Measurements from ENCODE around the gene TTC4. TPM values are rescaled to one million over a fixed set of nuclear protein-coding genes. Genes with fewer than 3 reads are reported as not detected.

The TTC4 gene
- total RNA-seq, 4 donors from 2014 or later: 16.7 to 59.9 (median 18.2) TPM

- Histone ChIP-seq H3K4me1 (no peaks in the 10 kb centered on the region), H3K36me3 (no peaks in the 10 kb centered on the region), H3K27me3 (no peaks in the 10 kb centered on the region), H3K27ac (no peak overlapping the region), H3K9me3 (no peaks in the 10 kb centered on the region), H3K4me3 (no peak overlapping the region)
- no peak for DNase-seq (ENCODE audit: low spot score in 2 of 2)
- 72% methylated on average over 3 of the region's 3 CpGs for WGBS
- no peak for TF ChIP-seq EP300 (IDR thresholded peaks at IDR 0.05)
- no peak for TF ChIP-seq POLR2AphosphoS5 (IDR thresholded peaks at IDR 0.05)
- TF ChIP-seq CTCF (IDR thresholded peaks at IDR 0.05): no peak
- no peak for TF ChIP-seq POLR2A (IDR thresholded peaks at IDR 0.05)
Observed at GRCh38 chr1:54696262-54696661, 19.4 kb upstream of the TTC4 start.

GRCh38 chr1:54697896-54698295 is 17.8 kb upstream of the TTC4 start:
- H3K36me3 ChIP-seq: no peaks in the 10 kb centered on the region
- peak in 1 of 2 donors; percentile 21 for DNase-seq (ENCODE audit: low spot score in 2 of 2)
- H3K27ac ChIP-seq: no peak overlapping the region
- no peak overlapping the region for H3K4me3 ChIP-seq
- WGBS: 85% methylated on average over 6 of the region's 6 CpGs
- TF ChIP-seq POLR2A (IDR thresholded peaks at IDR 0.05) (no peak), CTCF (IDR thresholded peaks at IDR 0.05) (no peak), EP300 (IDR thresholded peaks at IDR 0.05) (no peak), POLR2AphosphoS5 (IDR thresholded peaks at IDR 0.05) (no peak)
- no peaks in the 10 kb centered on the region for H3K4me1 ChIP-seq
- no peaks in the 10 kb centered on the region for H3K9me3 ChIP-seq
- no peaks in the 10 kb centered on the region for H3K27me3 ChIP-seq

GRCh38 chr1:54698346-54698745 is 17.3 kb upstream of the TTC4 start:
- no peaks in the 10 kb centered on the region for H3K4me1 ChIP-seq
- no peak overlapping the region for H3K27ac ChIP-seq
- no peaks in the 10 kb centered on the region for H3K36me3 ChIP-seq
- no peaks in the 10 kb centered on the region for H3K9me3 ChIP-seq
- WGBS: 67% methylated on average over 8 of the region's 8 CpGs
- H3K4me3 ChIP-seq: no peak overlapping the region
- no peak for TF ChIP-seq CTCF (IDR thresholded peaks at IDR 0.05)
- no peak for TF ChIP-seq EP300 (IDR thresholded peaks at IDR 0.05)
- no peak for TF ChIP-seq POLR2AphosphoS5 (IDR thresholded peaks at IDR 0.05)
- no peak for TF ChIP-seq POLR2A (IDR thresholded peaks at IDR 0.05)
- peak in 1 of 2 donors; percentile 43 for DNase-seq (ENCODE audit: low spot score in 2 of 2)
- H3K27me3 ChIP-seq: no peaks in the 10 kb centered on the region

GRCh38 chr1:54699936-54700525 is 15.6 kb upstream of the TTC4 start:
- Histone ChIP-seq H3K4me3 (no peak overlapping the region), H3K27me3 (no peaks in the 10 kb centered on the region), H3K4me1 (no peaks in the 10 kb centered on the region), H3K36me3 (no peaks in the 10 kb centered on the region), H3K9me3 (no peaks in the 10 kb centered on the region), H3K27ac (no peak overlapping the region)
- peak in 1 of 2 donors; percentile 55 for DNase-seq (ENCODE audit: low spot score in 2 of 2)
- no peak for TF ChIP-seq POLR2AphosphoS5 (IDR thresholded peaks at IDR 0.05)
- TF ChIP-seq CTCF (IDR thresholded peaks at IDR 0.05): no peak
- TF ChIP-seq EP300 (IDR thresholded peaks at IDR 0.05): no peak
- no peak for TF ChIP-seq POLR2A (IDR thresholded peaks at IDR 0.05)
- 87% methylated on average over 5 of the region's 11 CpGs for WGBS

GRCh38 chr1:54701066-54701465 is 14.6 kb upstream of the TTC4 start:
- no peak overlapping the region for H3K27ac ChIP-seq
- no peak for TF ChIP-seq POLR2A (IDR thresholded peaks at IDR 0.05)
- no peak for TF ChIP-seq POLR2AphosphoS5 (IDR thresholded peaks at IDR 0.05)
- TF ChIP-seq EP300 (IDR thresholded peaks at IDR 0.05): no peak
- no peak for TF ChIP-seq CTCF (IDR thresholded peaks at IDR 0.05)
- WGBS: 96% methylated on average over 9 of the region's 9 CpGs
- no peaks in the 10 kb centered on the region for H3K36me3 ChIP-seq
- H3K4me1 ChIP-seq: no peaks in the 10 kb centered on the region
- no peaks in the 10 kb centered on the region for H3K27me3 ChIP-seq
- no peak overlapping the region for H3K4me3 ChIP-seq
- DNase-seq (ENCODE audit: low spot score in 2 of 2): no peak
- no peaks in the 10 kb centered on the region for H3K9me3 ChIP-seq

All from suprapubic skin (tissue), 4 donors.